Activated CD8-positive, alpha-beta memory T cell treated with anti-CD3 and anti-CD28 coated beads for 4 hours (primary cell): ENCODE data around the gene MESD.

Source experiments
- DNase-seq, 2 donors: peaks; one replicate each; pipeline ENCODE4 v3.0.0-alpha.2; 2020; ENCODE audit warnings: low read depth in 2 of 2

MESD gene

GRCh38 chr15:81015621-81016488 is 26.2 kb upstream of the MESD start:
- DNase-seq, result no peak

- DNase-seq, result no peak
Measured at GRCh38 chr15:81014446-81015093, 25.0 kb upstream of the MESD start.

- DNase-seq, result no peak
Measured at GRCh38 chr15:81013396-81013929, 23.8 kb upstream of the MESD start.

- DNase-seq, result no peak
Measured at GRCh38 chr15:81012588-81012987, 23.0 kb upstream of the MESD start.

GRCh38 chr15:81011593-81011992 is 22.0 kb upstream of the MESD start:
- DNase-seq, result no peak

- no peak for DNase-seq
Measured at GRCh38 chr15:81010086-81010485, 20.5 kb upstream of the MESD start.

GRCh38 chr15:81008312-81008711 is 18.7 kb upstream of the MESD start:
- DNase-seq, result no peak

- DNase-seq, result no peak
Measured at GRCh38 chr15:81007428-81008064, 17.9 kb upstream of the MESD start.

GRCh38 chr15:81006124-81006523 is 16.5 kb upstream of the MESD start:
- DNase-seq, result no peak

- DNase-seq, result no peak
Measured at GRCh38 chr15:81003097-81003350, 13.4 kb upstream of the MESD start.

- no peak for DNase-seq
Measured at GRCh38 chr15:81002331-81003096, 12.9 kb upstream of the MESD start.

- no peak for DNase-seq
Measured at GRCh38 chr15:81002009-81002330, 12.4 kb upstream of the MESD start.

- DNase-seq, result peak in 1 of 2 donors; percentile 20
Measured at GRCh38 chr15:81001152-81002008, 11.8 kb upstream of the MESD start.

- peak; percentile 63 to 73 for DNase-seq
Measured at GRCh38 chr15:81000624-81001151, 11.1 kb upstream of the MESD start, which contains the start of gene TLNRD1. TLNRD1 (plus strand) TSS chr15:81000923; CDS start chr15:81002272, 1,349 bp downstream.

GRCh38 chr15:81000144-81000623 is 10.6 kb upstream of the MESD start:
- DNase-seq, result no peak

GRCh38 chr15:80999623-81000036 is 10.0 kb upstream of the MESD start:
- peak in 1 of 2 donors; percentile 18 for DNase-seq

- no peak for DNase-seq
Measured at GRCh38 chr15:80998251-80998650, 8.6 kb upstream of the MESD start.

- no peak for DNase-seq
Measured at GRCh38 chr15:80997692-80998091, 8.1 kb upstream of the MESD start.

- DNase-seq, result no peak
Measured at GRCh38 chr15:80996247-80996646, 6.6 kb upstream of the MESD start.

- DNase-seq, result no peak
Measured at GRCh38 chr15:80992441-80992840, 2.8 kb upstream of the MESD start.

- no peak for DNase-seq
Measured at GRCh38 chr15:80992006-80992405, 2.4 kb upstream of the MESD start.
